Measurements from ENCODE around the gene DUS2. TPM values are rescaled to one million over a fixed set of nuclear protein-coding genes. Genes with fewer than 3 reads are reported as not detected.

DUS2 gene
- total RNA-seq, 2 experiments from 2014 or later, result 19.9 to 32.4 TPM

- H2AFZ ChIP-seq (ENCODE audit: low read length), result no peak overlapping the region
- POLR2A ChIA-PET, result interaction anchor here (2.2 kb wide), 1 partner anchor 12 kb away, joined by 11 read pairs; the partner anchor contains the start of gene NFATC3
- no TSS peak for BruUV-seq (replicated peaks)
- H3K27ac ChIP-seq (ENCODE audit: low read depth, low read length, poor library complexity, severe bottlenecking), result no peak overlapping the region
- H3K4me3 ChIP-seq (ENCODE audit: low read depth, low read length, poor library complexity, severe bottlenecking), result no peak overlapping the region
- peaks cover 29% of the 10 kb centered on the region for H4K20me1 ChIP-seq (ENCODE audit: insufficient read depth, low read length)
- H3K9me2 ChIP-seq (ENCODE audit: insufficient read depth, low read length), result no peaks in the 10 kb centered on the region
- H3K4me1 ChIP-seq (ENCODE audit: insufficient read depth, low read length, poor library complexity, severe bottlenecking), result peaks cover 26% of the 10 kb centered on the region
- 0 out of 2 replicates have a peak, but pooled peaks cover 4% of the 10 kb centered on the region for H3K9me3 ChIP-seq (ENCODE audit: low read length)
- CTCF ChIA-PET (ENCODE audit: unreplicated experiment), result no interaction called here
- peaks cover 100% of the 10 kb centered on the region for H3K79me2 ChIP-seq (ENCODE audit: insufficient read depth, low read depth, low read length)
- H3K4me2 ChIP-seq (ENCODE audit: low read length), result no peak overlapping the region
- H3K36me3 ChIP-seq (ENCODE audit: insufficient read depth, low read length), result peaks cover 26% of the 10 kb centered on the region
- no peak for DNase-seq (ENCODE audit: low spot score)
- intact Hi-C loops (cut with micrococcal nuclease; ENCODE audit: unreplicated experiment), result no loop called here
- TF ChIP-seq CTCF (conservative IDR thresholded peaks at IDR 0.05; ENCODE audit: low read length), result no peak
- TF ChIP-seq EZH2phosphoT487 (IDR thresholded peaks at IDR 0.05; ENCODE audit: borderline replicate concordance, low read depth, low read length), result no peak
These were observed 74.0 kb downstream of the DUS2 start for GRCh38 chr16:68097088-68097487.

- peaks cover 26% of the 10 kb centered on the region for H3K4me1 ChIP-seq (ENCODE audit: insufficient read depth, low read length, poor library complexity, severe bottlenecking)
- H2AFZ ChIP-seq (ENCODE audit: low read length), result no peak overlapping the region
- H3K4me2 ChIP-seq (ENCODE audit: low read length), result no peak overlapping the region
- H3K9me2 ChIP-seq (ENCODE audit: insufficient read depth, low read length), result no peaks in the 10 kb centered on the region
- TF ChIP-seq CTCF (conservative IDR thresholded peaks at IDR 0.05; ENCODE audit: low read length) (no peak), EZH2phosphoT487 (IDR thresholded peaks at IDR 0.05; ENCODE audit: borderline replicate concordance, low read depth, low read length) (no peak)
- H3K9me3 ChIP-seq (ENCODE audit: low read length), result peaks cover 4% of the 10 kb centered on the region; the same call in 1 of the 2 replicates
- peaks cover 100% of the 10 kb centered on the region for H3K79me2 ChIP-seq (ENCODE audit: insufficient read depth, low read depth, low read length)
- CTCF ChIA-PET (ENCODE audit: unreplicated experiment), result no interaction called here
- peaks cover 29% of the 10 kb centered on the region for H4K20me1 ChIP-seq (ENCODE audit: insufficient read depth, low read length)
- H3K4me3 ChIP-seq (ENCODE audit: low read depth, low read length, poor library complexity, severe bottlenecking), result no peak overlapping the region
- intact Hi-C loops (cut with micrococcal nuclease; ENCODE audit: unreplicated experiment), result no loop called here
- POLR2A ChIA-PET, result no interaction called here
- peaks cover 32% of the 10 kb centered on the region for H3K36me3 ChIP-seq (ENCODE audit: insufficient read depth, low read length)
- no peak overlapping the region for H3K27ac ChIP-seq (ENCODE audit: low read depth, low read length, poor library complexity, severe bottlenecking)
- no TSS peak for BruUV-seq (replicated peaks)
- no peak for DNase-seq (ENCODE audit: low spot score)
These were observed 74.8 kb downstream of the DUS2 start for GRCh38 chr16:68097895-68098294.

- H3K4me1 ChIP-seq (ENCODE audit: insufficient read depth, low read length, poor library complexity, severe bottlenecking), result peaks cover 5% of the 10 kb centered on the region
- no peak overlapping the region for H3K27ac ChIP-seq (ENCODE audit: low read depth, low read length, poor library complexity, severe bottlenecking)
- H4K20me1 ChIP-seq (ENCODE audit: insufficient read depth, low read length), result peaks cover 10% of the 10 kb centered on the region; the same call in 1 of the 2 replicates
- no peak overlapping the region for H2AFZ ChIP-seq (ENCODE audit: low read length)
- no peaks in the 10 kb centered on the region for H3K9me2 ChIP-seq (ENCODE audit: insufficient read depth, low read length)
- DNase-seq (ENCODE audit: low spot score), result no peak
- intact Hi-C loops (cut with micrococcal nuclease; ENCODE audit: unreplicated experiment), result no loop called here
- no TSS peak for BruUV-seq (replicated peaks)
- POLR2A ChIA-PET, result no interaction called here
- no peak overlapping the region for H3K4me2 ChIP-seq (ENCODE audit: low read length)
- TF ChIP-seq CTCF (conservative IDR thresholded peaks at IDR 0.05; ENCODE audit: low read length) (no peak), EZH2phosphoT487 (IDR thresholded peaks at IDR 0.05; ENCODE audit: borderline replicate concordance, low read depth, low read length) (no peak)
- H3K36me3 ChIP-seq (ENCODE audit: insufficient read depth, low read length), result peaks cover 45% of the 10 kb centered on the region
- H3K9me3 ChIP-seq (ENCODE audit: low read length), result peaks cover 22% of the 10 kb centered on the region
- H3K79me2 ChIP-seq (ENCODE audit: insufficient read depth, low read depth, low read length), result peaks cover 100% of the 10 kb centered on the region
- H3K4me3 ChIP-seq (ENCODE audit: low read depth, low read length, poor library complexity, severe bottlenecking), result no peak overlapping the region
- CTCF ChIA-PET (ENCODE audit: unreplicated experiment), result no interaction called here
These were observed 77.4 kb downstream of the DUS2 start for GRCh38 chr16:68100488-68100887.

Measured in OCI-LY7 (cell line).